GM12891 (cell line): ENCODE data around the gene ING1.

Experiments
- DNase-seq: peaks from one replicate; pipeline ENCODE4 v3.0.0; 2011; ENCODE audit warnings: low spot score; ENCODE audit not compliant: insufficient read length
- FAIRE-seq: peaks from 2 replicates; lab custom pipeline; 2011; peaks lifted over from hg19 to GRCh38; lab: Jason Lieb, UNC
- PAX5 ChIP-seq: IDR thresholded peaks from 2 replicates; pipeline ENCODE4 v1.6.1; 2011; ENCODE audit warnings: low read length, moderate library complexity, mild to moderate bottlenecking; ENCODE audit not compliant: insufficient read depth, severe bottlenecking
- POLR2A ChIP-seq: IDR thresholded peaks from 2 replicates; pipeline ENCODE4 v1.6.1; 2011; ENCODE audit warnings: low read depth, low read length, control low read depth
- POLR2AphosphoS5 ChIP-seq: IDR thresholded peaks from 2 replicates; pipeline ENCODE4 v1.6.1; 2011; ENCODE audit warnings: low read depth, low read length, control low read depth
- POU2F2 ChIP-seq: IDR thresholded peaks from 2 replicates; pipeline ENCODE4 v1.6.1; 2011; ENCODE audit warnings: low read depth, mild to moderate bottlenecking, control low read depth, low read length, moderate library complexity
- SPI1 ChIP-seq: IDR thresholded peaks from 2 replicates; pipeline ENCODE4 v1.6.1; 2011; ENCODE audit warnings: low read depth, low read length, control low read depth
- TAF1 ChIP-seq: IDR thresholded peaks from 2 replicates; pipeline ENCODE4 v1.6.1; 2011; ENCODE audit warnings: low read depth, low read length, control low read depth

The ING1 gene

DNA sequence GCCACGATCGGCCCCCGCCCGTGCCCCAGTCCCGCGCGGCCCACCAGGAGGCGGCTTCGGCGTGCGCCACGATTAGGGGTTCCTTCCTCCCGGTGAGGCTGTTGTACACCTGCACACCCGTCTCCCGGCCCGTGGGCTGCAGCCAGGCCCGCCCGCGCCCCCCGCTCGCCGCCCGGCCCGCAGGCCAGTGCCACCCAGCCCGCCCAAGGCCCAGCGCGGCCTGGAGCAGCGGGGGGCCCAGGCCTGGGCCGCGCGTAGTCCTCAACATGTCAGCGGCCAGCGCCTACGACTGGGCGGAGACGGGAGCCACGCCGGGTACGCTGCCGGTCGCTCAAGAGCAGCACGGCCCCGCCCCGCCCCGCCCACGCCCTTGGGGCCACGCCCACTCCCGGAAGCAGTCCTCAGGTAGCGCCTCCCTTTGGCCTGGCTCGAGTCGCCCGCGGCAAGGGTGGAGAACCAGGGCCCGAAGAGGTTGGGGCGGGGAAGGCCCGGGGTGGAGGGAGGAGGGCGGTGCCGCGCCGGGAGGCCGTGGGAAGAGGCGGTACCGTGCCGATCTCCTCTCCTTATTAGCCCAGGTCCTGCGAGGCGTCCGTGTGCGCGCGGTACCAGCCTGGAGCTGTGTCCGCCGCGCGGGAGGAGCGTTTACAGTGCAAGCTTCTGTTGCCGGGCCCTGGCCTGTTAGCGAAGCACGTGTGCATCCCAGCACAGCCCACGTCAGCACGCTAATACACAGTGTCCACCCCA is 7.5 kb upstream of the ING1 start, which contains the start of gene CARS2:
Gene CARS2 (minus strand): TSS at position 291 of the 744 bp plus-strand sequence. CDS start 23 bp downstream, at position 268.
- TF ChIP-seq POLR2A (peak; percentile 50), TAF1 (no peak)
- FAIRE-seq, result peak; percentile 98

GRCh38 chr13:110706570-110707372 is 6.7 kb upstream of the ING1 start:
- DNase-seq (no peak), FAIRE-seq (no peak)
- TF ChIP-seq TAF1, result 0 out of 2 replicates have a peak, but pooled peaks have one; percentile 7
- TF ChIP-seq POU2F2, result 0 out of 2 replicates have a peak, but pooled peaks have one; percentile 23
- TF ChIP-seq SPI1, result no peak

More for the DNA sequence above, 7.5 kb upstream of the ING1 start, which contains the start of gene CARS2:
- DNase-seq, result peak; percentile 91

DNA sequence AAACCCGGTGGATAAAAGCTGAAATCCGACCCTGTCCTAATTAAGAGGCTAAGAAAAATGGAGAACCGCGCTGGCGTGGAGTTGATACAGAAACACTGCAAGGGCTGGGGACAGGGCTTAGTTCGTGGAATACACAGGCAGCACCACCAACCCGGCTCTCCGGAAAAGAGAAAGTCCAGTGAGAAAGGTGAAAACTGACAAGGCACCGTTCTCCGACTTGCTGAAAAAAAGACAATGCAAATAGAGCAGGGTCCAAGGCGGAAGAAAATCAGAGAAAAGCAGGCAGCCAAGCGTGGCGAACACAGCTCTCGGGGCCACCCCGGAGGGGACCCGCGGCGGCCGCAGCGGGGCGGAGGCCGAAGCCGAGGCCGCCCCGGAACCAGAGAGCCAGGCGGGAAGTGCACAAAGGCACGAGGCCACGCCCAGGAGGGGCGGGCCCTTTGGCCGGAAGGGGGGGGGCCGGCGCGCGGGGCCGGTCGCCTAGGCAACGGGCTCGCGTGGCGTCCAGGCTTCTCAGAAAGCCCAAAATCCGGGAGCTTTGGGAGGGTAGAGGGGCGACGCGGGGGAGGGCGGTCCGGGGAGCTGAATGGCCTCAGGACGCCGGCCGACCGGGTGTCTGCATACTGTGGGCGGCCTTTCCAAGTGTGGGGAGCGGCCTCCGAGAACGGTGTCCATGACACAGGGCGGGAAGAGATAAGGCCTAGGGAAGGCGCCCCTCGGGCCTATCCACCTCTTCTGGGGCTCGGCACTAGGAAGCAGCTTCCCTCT is 1.2 kb upstream of the ING1 start:
- peak; percentile 73 for DNase-seq
- peak; percentile 99 for FAIRE-seq
- TF ChIP-seq POLR2A, result peak; percentile 62; the same call in 1 of the 2 replicates
- peak; percentile 42 for TF ChIP-seq SPI1
- TF ChIP-seq PAX5, result peak; percentile 100
- peak; percentile 69 for TF ChIP-seq TAF1
- peak; percentile 69; the same call in 1 of the 2 replicates for TF ChIP-seq POU2F2
- TF ChIP-seq POLR2AphosphoS5, result peak; percentile 58

DNA sequence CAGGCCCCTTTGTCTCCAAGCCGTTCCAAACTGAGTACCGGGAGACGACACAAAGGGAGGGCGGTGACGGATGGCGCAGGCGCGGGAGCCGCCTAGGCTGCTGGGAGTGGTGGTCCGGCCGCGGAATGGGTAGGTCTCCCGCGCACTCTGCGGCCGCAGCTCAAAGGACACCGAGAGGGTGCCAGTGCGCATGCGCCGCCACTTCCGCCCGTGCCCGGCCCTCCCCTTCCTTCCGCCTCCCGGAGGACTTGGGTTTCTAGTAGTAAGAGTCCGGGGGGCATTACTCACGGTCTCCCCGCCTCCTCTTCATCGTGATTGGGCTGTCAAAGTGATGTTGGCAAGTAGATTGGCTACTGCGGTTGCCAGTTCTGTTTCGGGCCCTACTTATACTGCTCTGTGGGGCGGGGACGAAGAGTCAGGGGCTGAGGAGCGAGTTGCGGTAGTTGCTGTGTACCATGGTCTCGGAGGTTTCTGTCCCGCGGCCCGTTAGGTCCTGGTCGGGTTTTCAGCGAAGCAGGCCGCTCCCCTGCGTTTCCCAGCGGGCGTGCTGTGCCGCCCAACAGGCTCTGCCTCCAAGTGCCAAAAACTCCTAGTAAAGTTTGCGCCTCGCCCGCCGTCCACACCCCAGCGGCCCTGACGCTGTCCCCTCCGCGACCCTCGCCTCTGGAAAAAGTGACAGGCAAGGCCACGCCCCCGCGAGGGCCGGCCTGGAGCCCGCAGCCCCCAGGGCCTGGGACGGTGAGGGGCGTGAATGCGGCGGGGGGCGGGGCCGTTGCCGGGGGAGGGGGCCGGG is 455 bp upstream of the ING1 start:
- no peak for FAIRE-seq
- peak; percentile 82 for DNase-seq
- TF ChIP-seq SPI1 (peak; percentile 7; the same call in 1 of the 2 replicates), TAF1 (peak; percentile 81; the same call in 1 of the 2 replicates), POLR2A (peak; percentile 100), POLR2AphosphoS5 (peak; percentile 100), POU2F2 (peak; percentile 90), PAX5 (no peak)

DNA sequence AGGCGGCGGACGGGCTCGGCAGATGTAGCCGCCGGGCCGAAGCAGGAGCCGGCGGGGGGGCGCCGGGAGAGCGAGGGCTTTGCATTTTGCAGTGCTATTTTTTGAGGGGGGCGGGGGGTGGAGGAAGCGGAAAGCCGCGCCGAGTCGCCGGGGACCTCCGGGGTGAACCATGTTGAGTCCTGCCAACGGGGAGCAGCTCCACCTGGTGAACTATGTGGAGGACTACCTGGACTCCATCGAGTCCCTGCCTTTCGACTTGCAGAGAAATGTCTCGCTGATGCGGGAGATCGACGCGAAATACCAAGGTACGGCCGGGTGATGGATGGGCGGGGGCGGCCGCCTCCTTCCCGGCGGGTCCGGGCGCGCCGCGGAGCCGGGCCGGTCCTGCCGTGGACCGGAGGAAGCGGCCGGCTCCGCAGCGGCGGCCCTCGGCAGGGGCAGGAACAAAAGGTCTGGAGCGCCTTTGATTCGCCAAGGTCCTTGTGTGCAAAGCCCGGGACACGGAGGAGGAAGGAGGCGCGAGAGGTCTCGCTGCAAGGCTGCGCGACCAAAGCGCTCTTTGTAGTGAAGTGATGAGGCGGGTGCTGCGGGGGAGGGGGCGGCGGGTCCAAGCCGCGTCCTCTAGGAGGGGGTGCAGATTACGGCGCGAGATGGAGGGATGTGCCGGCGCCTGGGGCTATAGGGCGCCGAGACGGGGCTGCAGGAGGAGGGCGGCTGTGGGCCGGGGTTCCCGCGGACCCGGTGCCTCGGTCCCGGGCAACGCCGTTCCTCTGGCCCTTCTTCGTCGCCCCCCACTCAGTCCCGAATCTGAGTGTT is 689 bp downstream of the ING1 start:
- DNase-seq (no peak), FAIRE-seq (peak; percentile 70)
- no peak for TF ChIP-seq PAX5
- no peak; the same call in 1 of the 2 replicates for TF ChIP-seq TAF1
- no peak for TF ChIP-seq POLR2A
- TF ChIP-seq SPI1, result no peak
- TF ChIP-seq POU2F2, result no peak
- no peak for TF ChIP-seq POLR2AphosphoS5

DNA sequence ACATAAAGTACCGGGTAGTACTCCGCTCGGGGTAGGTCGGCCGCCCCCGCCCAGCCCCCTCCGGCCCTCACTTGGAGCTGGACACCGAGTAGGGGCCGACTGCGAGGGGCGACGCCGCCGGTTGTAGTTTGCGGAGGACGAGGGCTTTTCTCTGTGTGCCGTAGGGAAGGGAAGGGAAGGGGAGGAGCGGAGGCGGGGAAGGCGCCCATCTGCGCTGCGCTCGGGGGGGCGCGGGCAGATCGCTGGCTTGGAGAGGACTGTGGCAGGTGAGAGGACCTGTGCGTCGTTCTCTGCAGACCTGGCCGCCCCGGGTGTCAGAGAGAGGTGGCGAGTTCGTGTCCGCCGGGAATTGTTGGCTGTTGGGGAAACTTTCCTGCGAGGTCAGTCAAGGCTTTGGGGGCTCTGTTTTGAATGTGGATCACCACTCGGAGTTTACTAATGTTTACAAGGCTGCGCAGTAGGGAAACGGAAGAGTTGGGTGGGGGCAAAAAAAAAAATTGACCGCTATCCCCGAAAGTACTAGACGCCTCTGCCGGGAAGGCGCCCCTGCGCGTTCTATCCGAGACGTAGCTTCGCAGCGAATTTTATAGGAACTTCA is 1.4 kb downstream of the ING1 start:
- no peak for FAIRE-seq
- no peak for DNase-seq

DNA sequence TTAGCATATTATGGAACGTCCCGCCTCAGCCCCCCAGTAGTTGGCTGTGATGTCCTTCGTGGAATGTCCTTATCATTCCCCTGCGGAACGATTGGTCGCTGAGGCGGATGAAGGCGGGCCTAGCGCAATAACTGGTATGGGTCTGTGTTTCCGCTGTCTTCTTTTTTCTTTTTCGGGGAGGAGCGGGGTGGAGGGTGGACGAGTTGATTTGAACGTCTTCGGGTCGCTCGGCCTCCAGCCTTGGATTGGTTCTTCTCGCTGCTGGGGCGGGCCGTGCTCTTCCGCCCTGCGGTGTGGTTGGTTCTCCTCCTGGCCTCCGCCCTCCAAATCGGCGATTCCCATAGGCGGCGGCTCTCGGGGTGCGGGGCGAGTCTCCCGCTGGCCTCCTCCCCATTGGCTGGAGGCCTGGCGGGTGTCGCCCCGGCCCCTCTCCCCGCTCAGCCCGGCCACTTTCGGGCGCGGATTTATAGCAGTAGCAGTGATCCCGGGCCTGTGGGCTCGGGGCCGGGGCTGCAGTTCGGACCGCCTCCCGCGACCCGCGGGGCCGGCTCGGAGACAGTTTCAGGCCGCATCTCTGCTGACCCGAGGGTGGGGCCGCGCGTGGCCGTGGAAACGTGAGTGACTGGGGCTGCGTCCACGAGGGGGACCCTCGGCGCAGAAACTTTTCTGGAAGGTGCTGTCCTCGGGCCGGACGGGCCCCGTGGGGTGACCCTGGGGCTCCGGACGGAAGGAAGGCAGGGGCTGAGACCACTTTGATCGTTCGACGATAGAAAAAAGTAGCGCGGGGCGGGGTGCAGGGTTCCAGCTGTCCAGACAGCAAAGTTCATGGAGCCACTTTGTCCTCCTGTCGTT is 2.1 kb downstream of the ING1 start:
- TF ChIP-seq SPI1, result no peak
- no peak for TF ChIP-seq POLR2A
- peak; percentile 64 for TF ChIP-seq TAF1
- peak; percentile 14 for TF ChIP-seq PAX5
- TF ChIP-seq POU2F2, result no peak
- TF ChIP-seq POLR2AphosphoS5, result no peak
- peak; percentile 93 for DNase-seq
- peak; percentile 98 for FAIRE-seq

More for the DNA sequence above, 1.4 kb downstream of the ING1 start:
- peak; percentile 96 for TF ChIP-seq TAF1
- TF ChIP-seq POU2F2, result peak; percentile 99
- no peak for TF ChIP-seq PAX5
- no peak for TF ChIP-seq SPI1
- peak; percentile 100 for TF ChIP-seq POLR2AphosphoS5
- peak; percentile 100 for TF ChIP-seq POLR2A
